Body of pancreas (tissue), 4 donors: ENCODE data around the gene GARIN5B. TPM values are rescaled to one million over a fixed set of nuclear protein-coding genes. Genes with fewer than 3 reads are reported as not detected.

ENCODE experiments used
- ATAC-seq: fragments of 150-250 bp; one replicate; pipeline ENCODE4 v1.9.1; 2016
- DNase-seq, 4 donors: peaks; one replicate each; pipeline ENCODE4 v3.0.0-alpha.2; 2019
- H3K27ac ChIP-seq, 4 donors: fragments of 200-600 bp; sonication (generic); 1 replicate in 3 of 4; 2 replicates in 1 of 4; pipeline versions ENCODE4 v1.5.1 to v1.6.1; 2016 to 2019; ENCODE audit warnings: mild to moderate bottlenecking in 1 of 4, mixed read lengths in 1 of 4, moderate library complexity in 1 of 4
- H3K27me3 ChIP-seq, 2 donors: fragments of 200-600 bp; sonication (generic); one replicate each; pipeline ENCODE4 v1.6.0; 2016; ENCODE audit warnings: mild to moderate bottlenecking in 1 of 2
- H3K36me3 ChIP-seq, 2 donors: fragments of 200-600 bp; sonication (generic); replicated peaks in 1 of 2; 2 replicates each; pipeline ENCODE4 v1.5.1; 2016; ENCODE audit warnings: low read depth in 2 of 2; ENCODE audit not compliant: insufficient read depth in 1 of 2
- H3K4me1 ChIP-seq: fragments of 200-600 bp; sonication (generic); one replicate; pipeline ENCODE4 v1.6.0; 2016
- H3K4me3 ChIP-seq, 2 donors: fragments of 200-600 bp; sonication (generic); 1 replicate in 1 of 2; 2 replicates in 1 of 2; pipeline ENCODE4 v1.5.1; 2016 to 2019
- H3K9me3 ChIP-seq, 3 donors: fragments of 200-600 bp; sonication (generic); 1 replicate in 2 of 3; 2 replicates in 1 of 3; pipeline ENCODE4 v1.5.1; 2016
- POLR2A ChIP-seq, 3 donors: fragments of 450-650 bp; IDR thresholded peaks; one replicate each; pipeline ENCODE4 v1.6.1; 2016; ENCODE audit warnings: antibody characterized with exemption in 3 of 3, mild to moderate bottlenecking in 2 of 3
- WGBS, 2 donors: methylation state at CpG; one replicate each; pipeline ENCODE4 v1.1.5; 2017; 5-methylcytosine and 5-hydroxymethylcytosine counted together
- intact Hi-C: fragments of 100-400 bp; cut with DNase I; formaldehyde crosslinking; loops from one replicate; pipeline ENCODE4 v1.15.1; 2023
- total RNA-seq, 2 donors: library from RNA; depleted of rRNA; stranded (reverse); fragments of >200 nt; gene quantifications; one replicate each; pipeline ENCODE4 v1.1.0, GENCODE V29; 2016
- TF ChIP-seq, protein P1 (sequence below), 7 experiments: fragments of 450-650 bp in 4 of 7; fragments of 200-600 bp in 3 of 7; sonication (generic) in 3 of 7; IDR thresholded peaks; one replicate each; pipeline ENCODE4 v1.5.1; 2016 to 2019; ENCODE audit warnings: antibody characterized with exemption in 7 of 7

Gene GARIN5B
- total RNA-seq, 2 donors from 2014 or later = not detected

DNA sequence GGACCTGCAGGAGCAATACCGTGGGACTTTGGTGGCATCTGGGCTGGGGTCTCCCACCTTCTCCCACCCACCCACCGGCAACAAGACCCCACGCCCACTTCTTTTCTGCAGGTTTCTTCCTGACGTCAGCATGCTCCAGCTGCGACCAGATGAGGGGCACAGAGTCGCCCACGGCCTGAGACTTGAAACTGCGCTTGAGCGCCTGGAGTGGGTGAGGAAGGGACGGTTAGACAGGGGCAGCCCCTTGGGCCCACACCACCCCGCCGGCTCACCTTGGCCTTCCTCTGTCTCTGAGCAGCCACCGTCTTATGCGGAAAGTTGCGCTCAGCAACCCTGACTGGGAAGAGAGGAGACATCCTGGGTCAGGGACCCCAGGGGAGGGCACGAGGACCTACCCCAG is 2.2 kb downstream of the GARIN5B start:
- Histone ChIP-seq H3K36me3 (no peaks in the 10 kb centered on the region), H3K4me1 (no peaks in the 10 kb centered on the region), H3K9me3 (no peaks in the 10 kb centered on the region), H3K4me3 (no peak overlapping the region), H3K27me3 (no peaks in the 10 kb centered on the region), H3K27ac (no peak overlapping the region)
- DNase-seq = no peak
- 83 to 88% methylated on average over 11 to 16 of the region's 16 CpGs for WGBS, 2 donors
- ATAC-seq = no peak
- intact Hi-C loops = no loop called here
- no peak for TF ChIP-seq POLR2A (IDR thresholded peaks at IDR 0.05)
- TF ChIP-seq, protein P1, sequence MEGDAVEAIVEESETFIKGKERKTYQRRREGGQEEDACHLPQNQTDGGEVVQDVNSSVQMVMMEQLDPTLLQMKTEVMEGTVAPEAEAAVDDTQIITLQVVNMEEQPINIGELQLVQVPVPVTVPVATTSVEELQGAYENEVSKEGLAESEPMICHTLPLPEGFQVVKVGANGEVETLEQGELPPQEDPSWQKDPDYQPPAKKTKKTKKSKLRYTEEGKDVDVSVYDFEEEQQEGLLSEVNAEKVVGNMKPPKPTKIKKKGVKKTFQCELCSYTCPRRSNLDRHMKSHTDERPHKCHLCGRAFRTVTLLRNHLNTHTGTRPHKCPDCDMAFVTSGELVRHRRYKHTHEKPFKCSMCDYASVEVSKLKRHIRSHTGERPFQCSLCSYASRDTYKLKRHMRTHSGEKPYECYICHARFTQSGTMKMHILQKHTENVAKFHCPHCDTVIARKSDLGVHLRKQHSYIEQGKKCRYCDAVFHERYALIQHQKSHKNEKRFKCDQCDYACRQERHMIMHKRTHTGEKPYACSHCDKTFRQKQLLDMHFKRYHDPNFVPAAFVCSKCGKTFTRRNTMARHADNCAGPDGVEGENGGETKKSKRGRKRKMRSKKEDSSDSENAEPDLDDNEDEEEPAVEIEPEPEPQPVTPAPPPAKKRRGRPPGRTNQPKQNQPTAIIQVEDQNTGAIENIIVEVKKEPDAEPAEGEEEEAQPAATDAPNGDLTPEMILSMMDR (IDR thresholded peaks at IDR 0.05) = no peak

DNA sequence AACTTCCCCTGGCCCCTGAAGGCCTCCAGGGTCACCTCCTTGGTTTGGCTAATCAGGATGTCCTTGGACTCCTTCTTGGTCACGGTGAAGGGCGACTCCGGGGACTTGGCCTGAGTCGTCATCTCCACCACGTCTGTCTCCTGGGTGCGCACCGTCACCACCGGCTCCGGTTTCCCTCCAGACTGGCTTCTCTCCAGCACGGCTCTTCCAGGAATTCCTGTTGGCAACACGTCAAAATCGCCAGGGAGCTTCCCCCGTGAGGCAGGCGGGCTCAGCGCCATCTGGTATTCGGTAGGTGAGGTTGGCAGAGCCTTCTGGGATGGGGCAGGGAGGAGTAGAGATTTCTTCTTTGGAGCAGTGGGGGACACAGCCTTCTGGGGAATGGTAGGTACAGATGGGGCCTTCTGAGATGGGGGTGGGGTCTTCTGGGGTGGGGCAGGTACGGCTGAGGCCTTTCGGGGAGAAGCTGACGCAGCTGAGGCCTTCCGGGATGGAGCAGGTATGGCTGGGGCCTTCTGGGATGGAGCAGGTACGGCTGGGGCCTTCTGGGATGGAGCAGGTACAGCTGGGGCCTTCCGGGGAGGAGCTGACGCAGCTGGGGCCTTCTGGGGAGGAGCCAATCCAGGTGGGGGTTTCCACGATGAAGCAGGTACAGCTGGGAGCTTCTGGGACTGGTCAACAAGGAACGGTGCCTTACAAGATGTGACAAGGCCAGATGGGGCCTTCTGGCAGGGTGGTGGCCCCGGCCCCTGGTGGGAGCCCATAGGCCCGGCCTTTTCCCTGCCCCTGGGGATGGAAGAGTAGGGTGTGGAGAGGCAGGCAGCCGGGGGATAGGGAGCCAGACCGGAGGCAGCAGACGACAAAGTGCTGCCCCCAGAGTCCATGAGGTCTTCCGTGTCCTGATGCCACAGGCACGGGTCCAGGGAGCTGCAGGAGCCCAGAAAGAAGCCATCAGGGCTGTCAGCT is 3.8 kb downstream of the GARIN5B start:
- TF ChIP-seq, protein P1 (IDR thresholded peaks at IDR 0.05) = no peak
- no peak for TF ChIP-seq POLR2A (IDR thresholded peaks at IDR 0.05)
- Histone ChIP-seq H3K27me3 (no peaks in the 10 kb centered on the region), H3K4me3 (no peak overlapping the region), H3K27ac (no peak overlapping the region), H3K9me3 (no peaks in the 10 kb centered on the region), H3K36me3 (no peaks in the 10 kb centered on the region), H3K4me1 (peaks cover 5% of the 10 kb centered on the region)
- WGBS, 2 donors = 68 to 74% methylated on average over 28 to 29 of the region's 32 CpGs
- intact Hi-C loops = no loop called here
- DNase-seq = peak in 2 of 4 donors; percentile 15 to 54
- no peak for ATAC-seq

DNA sequence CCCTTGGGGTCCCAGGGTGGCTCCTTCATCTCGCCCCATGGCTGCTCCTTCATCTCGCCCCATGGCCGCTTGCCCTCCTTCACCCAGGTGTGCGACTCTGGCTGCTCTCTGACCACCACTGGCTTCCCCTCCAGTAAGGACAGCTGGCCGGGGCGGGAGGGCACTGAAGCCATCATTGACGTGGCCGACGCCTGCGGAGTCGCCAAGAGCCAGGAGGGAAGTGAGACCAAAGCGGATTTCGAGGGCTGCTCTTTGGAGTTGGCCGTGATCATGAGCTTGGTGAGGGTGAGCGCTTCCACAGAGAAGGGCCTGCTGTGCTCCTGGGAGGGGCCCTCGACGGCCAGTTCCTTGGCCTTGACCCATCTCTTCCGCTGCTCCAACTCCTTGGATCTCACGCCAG is 4.6 kb downstream of the GARIN5B start:
- Histone ChIP-seq H3K27ac (no peak overlapping the region), H3K36me3 (no peaks in the 10 kb centered on the region), H3K9me3 (no peaks in the 10 kb centered on the region), H3K27me3 (peaks cover 0 to 2% of the 10 kb centered on the region in 2 donors), H3K4me1 (peaks cover 12% of the 10 kb centered on the region), H3K4me3 (no peak overlapping the region)
- DNase-seq = no peak
- TF ChIP-seq, protein P1 (IDR thresholded peaks at IDR 0.05) = no peak
- no peak for ATAC-seq
- 83 to 92% methylated on average over 15 to 18 of the region's 19 CpGs for WGBS, 2 donors
- intact Hi-C loops = no loop called here

DNA sequence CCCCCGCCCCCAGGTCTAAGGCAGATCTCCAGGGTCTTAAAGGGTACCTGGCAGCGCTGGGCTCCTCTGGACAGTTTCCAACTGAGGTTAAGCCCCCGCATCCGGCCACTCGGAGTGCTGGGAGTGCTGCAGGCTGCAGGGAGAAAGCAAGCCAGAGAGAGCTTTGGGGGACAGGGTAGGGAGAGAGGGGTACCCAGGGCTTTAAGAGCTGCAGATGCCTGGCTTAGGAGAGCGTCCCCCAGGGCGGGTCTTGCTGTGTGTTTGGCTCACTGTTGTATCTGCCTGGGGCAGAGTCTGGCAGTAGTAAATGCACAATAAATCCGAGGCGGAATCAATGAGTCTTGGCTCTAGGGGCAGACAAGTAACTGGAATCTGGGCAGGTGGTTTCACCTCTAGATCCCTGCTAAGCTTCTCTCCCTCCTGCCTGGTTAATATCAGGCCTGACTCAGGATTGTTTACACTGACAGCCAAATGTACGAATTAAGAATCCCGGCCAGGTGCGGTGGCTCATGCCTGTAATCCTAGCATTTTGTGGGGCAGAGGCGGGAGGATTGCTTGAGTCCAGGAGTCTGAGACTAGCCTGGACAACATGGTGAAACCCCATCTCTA is 7.7 kb downstream of the GARIN5B start:
- H3K27me3 ChIP-seq = peaks cover 0 to 20% of the 10 kb centered on the region in 2 donors
- intact Hi-C loops = no loop called here
- H3K4me3 ChIP-seq = no peak overlapping the region
- no peak for DNase-seq
- WGBS, 2 donors = 24% methylated on average over 12 to 13 of the region's 13 CpGs
- ATAC-seq = no peak
- H3K36me3 ChIP-seq = no peaks in the 10 kb centered on the region
- no peak overlapping the region for H3K27ac ChIP-seq
- H3K9me3 ChIP-seq = no peaks in the 10 kb centered on the region
- TF ChIP-seq, protein P1 (IDR thresholded peaks at IDR 0.05) = no peak
- no peak for TF ChIP-seq POLR2A (IDR thresholded peaks at IDR 0.05)
- peaks cover 20% of the 10 kb centered on the region for H3K4me1 ChIP-seq
